ENCODE measurements around the gene EIF4G3. TPM values are rescaled to one million over a fixed set of nuclear protein-coding genes. Genes with fewer than 3 reads are reported as not detected.
A peak's percentile ranks its signal among the peaks of the same experiment; 100 is the strongest.

The EIF4G3 gene
- polyA plus RNA-seq, 3 donors: 5.1 to 34.2 (median 5.8) TPM

DNA sequence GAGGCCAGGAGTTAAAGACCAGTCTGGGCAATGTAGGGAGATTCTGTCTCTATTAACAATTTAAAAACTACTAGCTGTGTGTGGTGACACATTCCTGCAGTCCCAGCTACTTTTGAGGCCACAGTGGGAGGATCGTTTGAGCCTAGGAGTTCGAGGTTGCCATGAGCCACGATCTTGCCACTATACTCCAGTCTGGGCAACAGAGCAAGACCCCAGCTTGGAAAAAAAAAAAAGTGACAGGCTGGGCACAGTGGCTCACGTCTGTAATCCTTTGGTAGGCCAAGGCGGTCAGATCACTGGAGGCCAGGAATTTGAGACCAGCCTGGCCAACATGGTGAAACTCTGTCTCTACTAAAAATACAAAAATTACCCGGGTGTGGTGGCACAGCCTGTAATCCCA lies 416.4 kb downstream of the EIF4G3 start:
- Histone ChIP-seq H2AFZ (ENCODE audit: insufficient read depth, low read depth, low read length, poor library complexity, severe bottlenecking) (no peak overlapping the region), H3K9ac (ENCODE audit: insufficient read depth, low read length, poor library complexity, severe bottlenecking) (no peak overlapping the region), H3K9me3 (replicated peaks in 1 of 2; ENCODE audit: control insufficient read depth in 1 of 2, insufficient read depth in 1 of 2, low read length in 2 of 2) (no peaks in the 10 kb centered on the region), H3K4me1 (ENCODE audit: control insufficient read depth in 1 of 2, insufficient read depth in 2 of 2, low read length in 2 of 2) (no peaks in the 10 kb centered on the region), H3K36me3 (replicated peaks in 1 of 2; ENCODE audit: control insufficient read depth in 1 of 2, insufficient read depth in 2 of 2, low read length in 2 of 2) (peaks cover 93 to 98% of the 10 kb centered on the region in 2 donors), H3K4me3 (replicated peaks in 1 of 3; ENCODE audit: low read depth in 2 of 3, low read length in 3 of 3) (no peak overlapping the region), H4K20me1 (ENCODE audit: insufficient read depth, low read length) (no peaks in the 10 kb centered on the region), H3K27me3 (ENCODE audit: control insufficient read depth in 2 of 2, insufficient read depth in 2 of 2, low read length in 2 of 2) (no peaks in the 10 kb centered on the region), H3K4me2 (replicated peaks; ENCODE audit: extremely low read depth, low read length, poor library complexity, severe bottlenecking) (no peak overlapping the region), H3K27ac (ENCODE audit: low read depth in 1 of 2, low read length in 2 of 2) (no peak overlapping the region), H3K79me2 (ENCODE audit: insufficient read depth, low read length) (no peaks in the 10 kb centered on the region)
- DNase-seq: no peak
- 100% methylated on average over 5 of the region's 6 CpGs for WGBS (ENCODE audit: insufficient coverage)
- H3K36me3 Mint-ChIP-seq: peaks cover 74 to 98% of the 10 kb centered on the region in 2 donors
- H3K9me3 Mint-ChIP-seq: no peaks in the 10 kb centered on the region
- H3K27me3 Mint-ChIP-seq (ENCODE audit: low read depth in 3 of 3): no peaks in the 10 kb centered on the region
- H3K4me3 Mint-ChIP-seq: no peak overlapping the region
- H3K27ac Mint-ChIP-seq: peak overlapping the region in 3 of 7 donors; percentile 10 to 57 (median 18)
- H3K4me1 Mint-ChIP-seq: no peaks in the 10 kb centered on the region
- intact Hi-C loops (cut with micrococcal nuclease): no loop called here
- TF ChIP-seq, protein P1, sequence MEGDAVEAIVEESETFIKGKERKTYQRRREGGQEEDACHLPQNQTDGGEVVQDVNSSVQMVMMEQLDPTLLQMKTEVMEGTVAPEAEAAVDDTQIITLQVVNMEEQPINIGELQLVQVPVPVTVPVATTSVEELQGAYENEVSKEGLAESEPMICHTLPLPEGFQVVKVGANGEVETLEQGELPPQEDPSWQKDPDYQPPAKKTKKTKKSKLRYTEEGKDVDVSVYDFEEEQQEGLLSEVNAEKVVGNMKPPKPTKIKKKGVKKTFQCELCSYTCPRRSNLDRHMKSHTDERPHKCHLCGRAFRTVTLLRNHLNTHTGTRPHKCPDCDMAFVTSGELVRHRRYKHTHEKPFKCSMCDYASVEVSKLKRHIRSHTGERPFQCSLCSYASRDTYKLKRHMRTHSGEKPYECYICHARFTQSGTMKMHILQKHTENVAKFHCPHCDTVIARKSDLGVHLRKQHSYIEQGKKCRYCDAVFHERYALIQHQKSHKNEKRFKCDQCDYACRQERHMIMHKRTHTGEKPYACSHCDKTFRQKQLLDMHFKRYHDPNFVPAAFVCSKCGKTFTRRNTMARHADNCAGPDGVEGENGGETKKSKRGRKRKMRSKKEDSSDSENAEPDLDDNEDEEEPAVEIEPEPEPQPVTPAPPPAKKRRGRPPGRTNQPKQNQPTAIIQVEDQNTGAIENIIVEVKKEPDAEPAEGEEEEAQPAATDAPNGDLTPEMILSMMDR (IDR thresholded peaks at IDR 0.05): no peak

Small RNA genes within 50 kb of the gene (small RNA-seq; reads per million reads assigned to genes)
- gene AL627311.1 (ENCODE audit: insufficient read length, low read depth) (not detected), gene MIR1256 (ENCODE audit: insufficient read length, low read depth) (not detected), gene RNU7-200P (ENCODE audit: insufficient read length, low read depth) (not detected)

Other genes with a start within 250 kb of the EIF4G3 start
- 10 to 100 TPM; 10.6 to 42.4 (median 23.3) TPM for gene ECE1, start 113.6 kb upstream of the EIF4G3 start, polyA plus RNA-seq